H9 (cell line): ENCODE measurements around the gene PKP1. TPM values are rescaled to one million over a fixed set of nuclear protein-coding genes. Genes with fewer than 3 reads are reported as not detected.

Source experiments
- DNase-seq: peaks from one replicate; pipeline ENCODE4 v3.0.0-alpha.2; 2017
- H2AFZ ChIP-seq: one replicate; pipeline ENCODE4 v1.6.1; 2013; ENCODE audit warnings: mild to moderate bottlenecking, low read length, control low read depth, moderate library complexity
- H2AK5ac ChIP-seq: 2 replicates; pipeline ENCODE4 v1.6.1; 2013; ENCODE audit warnings: low read length, control low read depth, mixed read lengths; ENCODE audit not compliant: insufficient read length
- H2BK120ac ChIP-seq: one replicate; pipeline ENCODE4 v1.6.1; 2013; ENCODE audit warnings: low read depth, mild to moderate bottlenecking, low read length, control low read depth, inconsistent platforms; ENCODE audit not compliant: poor library complexity, severe bottlenecking
- H2BK12ac ChIP-seq: 2 replicates; pipeline ENCODE4 v1.6.1; 2013; ENCODE audit warnings: low read length, control low read depth, mixed read lengths, low read depth; ENCODE audit not compliant: insufficient read length
- H2BK15ac ChIP-seq: 2 replicates; pipeline ENCODE4 v1.6.1; 2013; ENCODE audit warnings: low read depth, low read length, control low read depth
- H2BK20ac ChIP-seq: one replicate; pipeline ENCODE4 v1.6.1; 2013; ENCODE audit warnings: low read depth, mild to moderate bottlenecking, low read length, control low read depth, inconsistent platforms; ENCODE audit not compliant: poor library complexity, severe bottlenecking
- H2BK5ac ChIP-seq: 2 replicates; pipeline ENCODE4 v1.6.1; 2013; ENCODE audit warnings: low read length, control low read depth, mixed read lengths; ENCODE audit not compliant: insufficient read length
- H3K14ac ChIP-seq: 2 replicates; pipeline ENCODE4 v1.6.1; 2013; ENCODE audit warnings: low read length, control low read depth; ENCODE audit not compliant: insufficient read depth
- H3K18ac ChIP-seq: 2 replicates; pipeline ENCODE4 v1.6.1; 2013; ENCODE audit warnings: low read depth, mild to moderate bottlenecking, mixed read lengths, low read length, control low read depth; ENCODE audit not compliant: insufficient read length
- H3K23ac ChIP-seq: 2 replicates; pipeline ENCODE4 v1.6.1; 2013; ENCODE audit warnings: low read length, control low read depth, mixed read lengths, low read depth; ENCODE audit not compliant: insufficient read length
- H3K23me2 ChIP-seq: 2 replicates; pipeline ENCODE4 v1.6.1; 2013; ENCODE audit warnings: low read depth, mild to moderate bottlenecking, mixed read lengths, low read length, control low read depth; ENCODE audit not compliant: insufficient read length, poor library complexity, severe bottlenecking
- H3K27ac ChIP-seq: 2 replicates; pipeline ENCODE4 v1.5.1; 2013; ENCODE audit warnings: low read length, control low read depth, mixed read lengths, low read depth; ENCODE audit not compliant: insufficient read length
- H3K27me3 ChIP-seq: 2 replicates; pipeline ENCODE4 v1.6.1; 2013; ENCODE audit warnings: low read length, control low read depth, inconsistent platforms; ENCODE audit not compliant: insufficient read depth
- H3K4ac ChIP-seq: 2 replicates; pipeline ENCODE4 v1.6.1; 2013; ENCODE audit warnings: low read depth, mild to moderate bottlenecking, control low read depth, inconsistent platforms, low read length, moderate library complexity
- H3K4me1 ChIP-seq: 2 replicates; pipeline ENCODE4 v1.6.1; 2013; ENCODE audit warnings: low read length, control low read depth, inconsistent platforms; ENCODE audit not compliant: insufficient read depth
- H3K4me2 ChIP-seq: 2 replicates; pipeline ENCODE4 v1.6.1; 2013; ENCODE audit warnings: low read length, control low read depth, mixed read lengths; ENCODE audit not compliant: insufficient read length, insufficient read depth
- H3K56ac ChIP-seq: 2 replicates; pipeline ENCODE4 v1.6.1; 2013; ENCODE audit warnings: low read depth, mild to moderate bottlenecking, mixed read lengths, low read length, control low read depth; ENCODE audit not compliant: insufficient read length
- H3K79me1 ChIP-seq: 2 replicates; pipeline ENCODE4 v1.6.1; 2013; ENCODE audit warnings: low read depth, mild to moderate bottlenecking, moderate library complexity, low read length, control low read depth, inconsistent platforms; ENCODE audit not compliant: insufficient read depth, poor library complexity, severe bottlenecking
- H3K79me2 ChIP-seq: 2 replicates; pipeline ENCODE4 v1.6.1; 2013; ENCODE audit warnings: low read length, control low read depth, inconsistent platforms; ENCODE audit not compliant: insufficient read depth
- H3K9ac ChIP-seq: 2 replicates; pipeline ENCODE4 v1.6.1; 2013; ENCODE audit warnings: low read length, control low read depth, mixed read lengths; ENCODE audit not compliant: insufficient read length; ENCODE audit errors: extremely low read depth
- H3K9me3 ChIP-seq: one replicate; pipeline ENCODE4 v1.6.1; 2013; ENCODE audit warnings: low read depth, low read length, inconsistent platforms; ENCODE audit not compliant: control insufficient read depth
- H3T11ph ChIP-seq: one replicate; pipeline ENCODE4 v1.6.1; 2013; ENCODE audit warnings: mild to moderate bottlenecking, low read length, control low read depth, inconsistent platforms
- H4K20me1 ChIP-seq: one replicate; pipeline ENCODE4 v1.6.1; 2013; ENCODE audit not compliant: control insufficient read depth, insufficient read length, insufficient read depth
- H4K5ac ChIP-seq: 2 replicates; pipeline ENCODE4 v1.6.1; 2013; ENCODE audit warnings: low read depth, mild to moderate bottlenecking, mixed read lengths, low read length, control low read depth; ENCODE audit not compliant: insufficient read length
- H4K8ac ChIP-seq: replicated peaks from 2 replicates; pipeline ENCODE4 v1.6.1; 2013; ENCODE audit warnings: low read length, control low read depth, mixed read lengths, low read depth; ENCODE audit not compliant: insufficient read length
- H4K91ac ChIP-seq: 2 replicates; pipeline ENCODE4 v1.6.1; 2013; ENCODE audit warnings: low read depth, mild to moderate bottlenecking, moderate library complexity, mixed read lengths, low read length, control low read depth; ENCODE audit not compliant: insufficient read length
- H3K27ac Mint-ChIP-seq, 3 experiments: 2 replicates in 2 of 3; 3 replicates in 1 of 3; pipeline ENCODE4 v1.8.0; 2020 to 2021; ENCODE audit warnings: mixed read lengths in 3 of 3, mild to moderate bottlenecking in 1 of 3, moderate library complexity in 1 of 3
- H3K27me3 Mint-ChIP-seq: 2 replicates; pipeline ENCODE4 v1.8.0; 2021; ENCODE audit warnings: low read depth, mild to moderate bottlenecking, moderate library complexity, mixed read lengths
- H3K36me3 Mint-ChIP-seq, 3 experiments: 2 replicates in 2 of 3; 3 replicates in 1 of 3; pipeline ENCODE4 v1.8.0; 2020 to 2021; ENCODE audit warnings: low read depth in 3 of 3, mixed read lengths in 3 of 3; ENCODE audit not compliant: insufficient read depth in 1 of 3
- H3K4me1 Mint-ChIP-seq, 2 experiments: 2 replicates each; pipeline ENCODE4 v1.8.0; 2020; ENCODE audit warnings: mixed read lengths in 2 of 2
- H3K4me3 Mint-ChIP-seq, 2 experiments: 2 replicates in 1 of 2; 3 replicates in 1 of 2; pipeline ENCODE4 v1.8.0; 2020 to 2021; ENCODE audit warnings: mild to moderate bottlenecking in 2 of 2, mixed read lengths in 2 of 2, moderate library complexity in 1 of 2
- H3K9me3 Mint-ChIP-seq, 2 experiments: 2 replicates in 1 of 2; 3 replicates in 1 of 2; pipeline ENCODE4 v1.8.0; 2020; ENCODE audit warnings: mild to moderate bottlenecking in 2 of 2, mixed read lengths in 2 of 2, moderate library complexity in 1 of 2
- WGBS: extraction: QIAGEN DNeasy Blood & Tissue Kit; methylation state at CpG from one replicate; pipeline ENCODE4 v1.1.7; 2013; ENCODE audit warnings: missing lambda C conversion rate, low lambda C conversion rate, mixed read lengths; ENCODE audit not compliant: insufficient read length; ENCODE audit errors: extremely low coverage; 5-methylcytosine and 5-hydroxymethylcytosine counted together
- total RNA-seq: library from RNA; stranded (reverse); gene quantifications from 2 replicates; pipeline ENCODE4 v1.2.1, GENCODE V29; 2021
- TF ChIP-seq, protein P1 (sequence below): fragments of 200-600 bp; sonication (generic); conservative IDR thresholded peaks from 3 replicates; pipeline ENCODE4 v1.8.0; 2021; ENCODE audit warnings: antibody characterized with exemption, mild to moderate bottlenecking

Gene PKP1
- total RNA-seq, 1 experiment from 2014 or later: 0.09 TPM

DNA sequence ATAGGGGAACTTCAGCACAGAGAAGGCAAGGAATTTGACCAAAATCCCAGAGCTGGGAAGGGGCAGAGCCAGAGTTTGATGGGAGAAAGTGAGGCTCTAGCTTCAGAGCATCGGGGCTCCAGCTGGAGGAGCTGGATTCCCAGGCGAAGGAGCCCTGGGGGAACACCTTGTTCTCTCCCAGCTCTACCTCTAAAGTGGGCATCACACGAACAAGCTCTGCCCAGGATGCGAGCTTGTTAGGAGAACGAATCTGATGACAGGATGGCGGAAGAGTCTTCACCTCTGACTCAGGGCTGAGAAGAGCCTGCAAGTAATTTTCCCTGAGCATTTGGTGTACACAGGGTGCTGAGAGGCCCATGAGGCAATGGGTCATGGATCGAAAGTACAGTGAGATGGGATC is 72.2 kb downstream of the PKP1 start:
- no peak overlapping the region for H4K5ac ChIP-seq
- H3K27me3 ChIP-seq: no peaks in the 10 kb centered on the region
- no peak overlapping the region for H3K4me2 ChIP-seq
- H4K8ac ChIP-seq: no peak overlapping the region
- H3K9me3 ChIP-seq: no peaks in the 10 kb centered on the region
- no peak overlapping the region for H3K23ac ChIP-seq
- Mint-ChIP-seq H3K9me3 (no peaks in the 10 kb centered on the region), H3K27ac (peak overlapping the region in 1 of 3 experiments; percentile 19; a peak in 1 of 7 replicates), H3K4me1 (peaks cover 6 to 21% of the 10 kb centered on the region in 2 experiments), H3K4me3 (no peak overlapping the region), H3K27me3 (no peaks in the 10 kb centered on the region; the same call in none of the 2 replicates), H3K36me3 (no peaks in the 10 kb centered on the region)
- WGBS: no CpG with 5 or more reads among the region's 7 CpGs
- H2BK12ac ChIP-seq: no peak overlapping the region
- no peak overlapping the region for H2BK15ac ChIP-seq
- no peaks in the 10 kb centered on the region for H3K4me1 ChIP-seq
- no peaks in the 10 kb centered on the region for H4K20me1 ChIP-seq
- H3T11ph ChIP-seq: no peak overlapping the region
- no peak overlapping the region for H3K56ac ChIP-seq
- no peak overlapping the region for H3K4ac ChIP-seq
- TF ChIP-seq, protein P1, sequence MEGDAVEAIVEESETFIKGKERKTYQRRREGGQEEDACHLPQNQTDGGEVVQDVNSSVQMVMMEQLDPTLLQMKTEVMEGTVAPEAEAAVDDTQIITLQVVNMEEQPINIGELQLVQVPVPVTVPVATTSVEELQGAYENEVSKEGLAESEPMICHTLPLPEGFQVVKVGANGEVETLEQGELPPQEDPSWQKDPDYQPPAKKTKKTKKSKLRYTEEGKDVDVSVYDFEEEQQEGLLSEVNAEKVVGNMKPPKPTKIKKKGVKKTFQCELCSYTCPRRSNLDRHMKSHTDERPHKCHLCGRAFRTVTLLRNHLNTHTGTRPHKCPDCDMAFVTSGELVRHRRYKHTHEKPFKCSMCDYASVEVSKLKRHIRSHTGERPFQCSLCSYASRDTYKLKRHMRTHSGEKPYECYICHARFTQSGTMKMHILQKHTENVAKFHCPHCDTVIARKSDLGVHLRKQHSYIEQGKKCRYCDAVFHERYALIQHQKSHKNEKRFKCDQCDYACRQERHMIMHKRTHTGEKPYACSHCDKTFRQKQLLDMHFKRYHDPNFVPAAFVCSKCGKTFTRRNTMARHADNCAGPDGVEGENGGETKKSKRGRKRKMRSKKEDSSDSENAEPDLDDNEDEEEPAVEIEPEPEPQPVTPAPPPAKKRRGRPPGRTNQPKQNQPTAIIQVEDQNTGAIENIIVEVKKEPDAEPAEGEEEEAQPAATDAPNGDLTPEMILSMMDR: no peak
- no peak overlapping the region for H3K9ac ChIP-seq
- H2BK5ac ChIP-seq: no peak overlapping the region
- H3K79me1 ChIP-seq: no peaks in the 10 kb centered on the region
- no peak overlapping the region for H2AK5ac ChIP-seq
- H3K23me2 ChIP-seq: no peaks in the 10 kb centered on the region
- no peak overlapping the region for H3K18ac ChIP-seq
- no peak overlapping the region for H3K14ac ChIP-seq
- H2AFZ ChIP-seq: no peak overlapping the region
- H3K79me2 ChIP-seq: no peaks in the 10 kb centered on the region
- H3K27ac ChIP-seq: no peak overlapping the region
- no peak overlapping the region for H2BK20ac ChIP-seq
- no peak overlapping the region for H4K91ac ChIP-seq
- DNase-seq: no peak
- no peak overlapping the region for H2BK120ac ChIP-seq
